Mesendoderm (in vitro differentiated cells): ENCODE results near the gene EYA2.

Experiments used
- DNase-seq: peaks from one replicate; pipeline ENCODE4 v3.0.0; 2013
- H2AK5ac ChIP-seq: 2 replicates; pipeline ENCODE4 v1.6.1; 2013; ENCODE audit warnings: low read length, inconsistent platforms
- H2BK120ac ChIP-seq: 2 replicates; pipeline ENCODE4 v1.6.1; 2013; ENCODE audit warnings: low read depth, mild to moderate bottlenecking, low read length, moderate library complexity, mixed read lengths
- H2BK15ac ChIP-seq: replicated peaks from 2 replicates; pipeline ENCODE4 v1.6.1; 2013; ENCODE audit warnings: low read depth, mild to moderate bottlenecking, moderate library complexity
- H2BK5ac ChIP-seq: 2 replicates; pipeline ENCODE4 v1.6.1; 2013; ENCODE audit warnings: low read length, inconsistent platforms
- H3K18ac ChIP-seq: 2 replicates; pipeline ENCODE4 v1.6.1; 2013; ENCODE audit warnings: mild to moderate bottlenecking, low read length, mixed read lengths
- H3K23ac ChIP-seq: one replicate; pipeline ENCODE4 v1.6.1; 2013; ENCODE audit warnings: low read length
- H3K27ac ChIP-seq: 2 replicates; pipeline ENCODE4 v1.5.1; 2013; ENCODE audit warnings: low read depth, mild to moderate bottlenecking, inconsistent platforms, low read length, moderate library complexity
- H3K27me3 ChIP-seq: 2 replicates; pipeline ENCODE4 v1.6.1; 2013; ENCODE audit warnings: low read length, control low read depth, mild to moderate bottlenecking, inconsistent platforms; ENCODE audit not compliant: insufficient read depth, poor library complexity
- H3K36me3 ChIP-seq: 2 replicates; pipeline ENCODE4 v1.6.1; 2013; ENCODE audit warnings: low read length, inconsistent platforms; ENCODE audit not compliant: control insufficient read depth, insufficient read depth
- H3K4ac ChIP-seq: one replicate; pipeline ENCODE4 v1.6.1; 2013; ENCODE audit warnings: low read depth, mild to moderate bottlenecking, low read length, moderate library complexity
- H3K4me1 ChIP-seq: 2 replicates; pipeline ENCODE4 v1.6.1; 2013; ENCODE audit warnings: low read depth, low read length, inconsistent platforms; ENCODE audit not compliant: control insufficient read depth
- H3K4me2 ChIP-seq: 2 replicates; pipeline ENCODE4 v1.6.1; 2013; ENCODE audit warnings: low read length
- H3K4me3 ChIP-seq: 2 replicates; pipeline ENCODE4 v1.5.1; 2013; ENCODE audit warnings: mild to moderate bottlenecking, low read length
- H3K56ac ChIP-seq: one replicate; pipeline ENCODE4 v1.6.1; 2013; ENCODE audit warnings: low read length
- H3K79me1 ChIP-seq: 2 replicates; pipeline ENCODE4 v1.6.1; 2013; ENCODE audit warnings: low read length, inconsistent platforms
- H3K79me2 ChIP-seq: 2 replicates; pipeline ENCODE4 v1.6.1; 2013; ENCODE audit warnings: mild to moderate bottlenecking, low read length; ENCODE audit not compliant: control insufficient read depth, insufficient read depth
- H3K9ac ChIP-seq: 2 replicates; pipeline ENCODE4 v1.6.1; 2013; ENCODE audit warnings: low read length, inconsistent platforms
- H4K5ac ChIP-seq: one replicate; pipeline ENCODE4 v1.6.1; 2013; ENCODE audit warnings: low read length
- H4K8ac ChIP-seq: one replicate; pipeline ENCODE4 v1.6.1; 2013; ENCODE audit warnings: low read depth, mild to moderate bottlenecking, control low read depth, low read length, moderate library complexity
- WGBS: extraction: QIAGEN DNeasy Blood & Tissue Kit; methylation state at CpG from one replicate; pipeline ENCODE4 v1.1.7; 2013; ENCODE audit warnings: low lambda C conversion rate, missing lambda C conversion rate; ENCODE audit not compliant: insufficient coverage; ENCODE audit errors: extremely low coverage; 5-methylcytosine and 5-hydroxymethylcytosine counted together

The EYA2 gene

DNA sequence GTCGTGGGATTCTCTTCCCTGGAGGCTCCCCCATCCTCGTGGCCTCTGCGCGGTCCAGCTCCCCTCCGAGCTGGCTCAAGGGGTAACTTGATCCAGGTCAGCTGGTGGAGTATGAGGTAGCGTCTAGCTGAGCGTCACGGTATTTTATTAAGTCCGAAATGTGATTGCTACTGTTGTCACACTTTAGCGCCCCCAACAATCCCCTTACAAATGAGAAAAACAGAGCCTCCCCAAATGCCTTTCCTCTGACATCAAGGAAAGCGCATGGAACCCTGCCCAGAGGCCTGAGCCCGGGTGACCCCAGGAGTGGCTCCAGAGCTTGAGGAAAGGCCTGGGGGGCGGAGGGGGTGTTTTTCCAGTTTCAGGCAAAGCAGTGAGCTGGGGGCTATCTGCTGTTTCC lies 269.5 kb downstream of the EYA2 start:
- Histone ChIP-seq H4K5ac (no peak overlapping the region), H3K79me1 (no peaks in the 10 kb centered on the region), H3K23ac (no peak overlapping the region), H3K27me3 (no peaks in the 10 kb centered on the region), H3K56ac (no peak overlapping the region), H3K4me3 (no peak overlapping the region), H3K79me2 (no peaks in the 10 kb centered on the region), H3K4me2 (no peak overlapping the region), H2BK120ac (no peak overlapping the region), H3K4ac (no peak overlapping the region), H3K27ac (no peak overlapping the region), H3K9ac (no peak overlapping the region), H3K4me1 (no peaks in the 10 kb centered on the region), H4K8ac (no peak overlapping the region), H2AK5ac (no peak overlapping the region), H3K18ac (no peak overlapping the region), H2BK5ac (no peak overlapping the region), H3K36me3 (no peaks in the 10 kb centered on the region), H2BK15ac (no peak overlapping the region)
- DNase-seq: no peak
- WGBS: no CpG with 5 or more reads among the region's 13 CpGs

DNA sequence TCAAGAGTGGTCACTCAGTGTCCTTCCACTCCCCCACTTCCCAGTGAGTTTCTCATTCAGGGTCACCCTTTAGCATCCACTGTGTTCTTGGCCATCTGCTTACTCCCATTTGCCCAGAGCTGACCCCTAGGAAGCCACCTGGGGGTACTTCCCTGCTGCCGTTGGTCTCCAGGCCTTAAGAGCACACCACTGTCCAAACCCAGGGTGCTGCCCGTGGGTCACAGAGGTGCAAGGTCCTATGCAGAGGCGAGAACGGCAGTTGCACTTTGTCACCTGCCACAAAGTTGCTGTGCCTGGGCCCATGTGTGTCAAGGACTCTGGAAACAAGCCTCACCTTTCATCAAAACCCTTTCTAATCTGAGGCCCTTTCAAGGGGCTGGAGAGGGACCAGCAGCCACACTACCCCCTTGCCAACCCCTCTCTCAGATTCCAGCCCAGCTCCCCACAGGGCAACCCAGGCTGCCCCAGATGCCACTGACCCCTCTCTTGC lies 270.8 kb downstream of the EYA2 start:
- Histone ChIP-seq H3K4me3 (no peak overlapping the region), H4K5ac (no peak overlapping the region), H3K79me2 (no peaks in the 10 kb centered on the region), H3K23ac (no peak overlapping the region), H3K36me3 (no peaks in the 10 kb centered on the region), H3K18ac (no peak overlapping the region), H3K27me3 (no peaks in the 10 kb centered on the region), H3K27ac (no peak overlapping the region), H3K56ac (no peak overlapping the region), H2AK5ac (no peak overlapping the region), H3K9ac (no peak overlapping the region), H3K4me2 (no peak overlapping the region), H2BK120ac (no peak overlapping the region), H3K79me1 (no peaks in the 10 kb centered on the region), H2BK5ac (no peak overlapping the region), H4K8ac (no peak overlapping the region), H3K4ac (no peak overlapping the region), H3K4me1 (no peaks in the 10 kb centered on the region), H2BK15ac (no peak overlapping the region)
- no peak for DNase-seq
- WGBS: no CpG with 5 or more reads among the region's 4 CpGs

DNA sequence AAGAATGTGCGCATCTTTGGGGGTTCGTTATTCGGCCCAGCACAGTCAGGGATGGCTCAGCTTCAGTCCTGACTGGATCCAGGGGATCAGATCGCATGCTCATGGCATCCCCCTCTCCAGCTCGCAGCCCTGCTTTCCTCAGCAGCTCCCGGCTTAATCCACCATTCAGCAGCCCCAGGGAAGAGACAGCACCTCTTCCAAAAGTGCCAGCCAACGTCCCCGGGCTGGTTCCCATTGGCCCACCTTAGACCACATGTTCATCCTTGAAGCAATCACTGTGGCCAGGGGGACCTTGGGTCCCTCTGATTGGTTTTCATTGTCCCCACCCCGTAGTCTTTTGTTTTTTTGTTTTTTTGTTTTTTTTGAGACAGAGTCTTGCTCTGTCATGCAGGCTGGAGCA lies 273.2 kb downstream of the EYA2 start:
- Histone ChIP-seq H4K8ac (no peak overlapping the region), H3K4me2 (no peak overlapping the region), H3K4ac (no peak overlapping the region), H3K18ac (no peak overlapping the region), H3K36me3 (no peaks in the 10 kb centered on the region), H3K27ac (no peak overlapping the region), H2BK15ac (no peak overlapping the region), H2BK120ac (no peak overlapping the region), H3K4me3 (no peak overlapping the region), H3K79me1 (no peaks in the 10 kb centered on the region), H3K9ac (no peak overlapping the region), H3K79me2 (no peaks in the 10 kb centered on the region), H3K23ac (no peak overlapping the region), H2BK5ac (no peak overlapping the region), H2AK5ac (no peak overlapping the region), H3K4me1 (no peaks in the 10 kb centered on the region), H3K27me3 (no peaks in the 10 kb centered on the region), H4K5ac (no peak overlapping the region), H3K56ac (no peak overlapping the region)
- no CpG with 5 or more reads among the region's 9 CpGs for WGBS
- DNase-seq: peak; percentile 36

DNA sequence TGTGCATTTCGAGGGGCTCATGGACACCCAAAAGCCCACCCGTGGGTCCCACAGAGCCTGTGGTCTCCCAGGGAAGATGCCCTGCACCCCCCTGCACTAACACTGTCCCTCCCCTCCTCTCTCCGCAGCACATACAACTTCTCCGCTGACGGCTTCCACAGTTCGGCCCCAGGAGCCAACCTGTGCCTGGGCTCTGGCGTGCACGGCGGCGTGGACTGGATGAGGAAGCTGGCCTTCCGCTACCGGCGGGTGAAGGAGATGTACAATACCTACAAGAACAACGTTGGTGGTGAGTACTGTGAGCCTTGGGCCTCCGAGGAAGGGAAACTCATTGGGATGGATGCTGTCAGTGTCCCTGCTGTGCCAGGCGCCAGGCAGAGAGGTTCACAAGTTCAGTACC lies 277.9 kb downstream of the EYA2 start:
- no peaks in the 10 kb centered on the region for H3K4me1 ChIP-seq
- no peak overlapping the region for H4K8ac ChIP-seq
- no peaks in the 10 kb centered on the region for H3K79me1 ChIP-seq
- no peak overlapping the region for H4K5ac ChIP-seq
- DNase-seq: no peak
- H3K4me3 ChIP-seq: no peak overlapping the region
- H3K23ac ChIP-seq: no peak overlapping the region
- no peak overlapping the region for H3K4ac ChIP-seq
- no peaks in the 10 kb centered on the region for H3K27me3 ChIP-seq
- no peaks in the 10 kb centered on the region for H3K36me3 ChIP-seq
- H3K18ac ChIP-seq: no peak overlapping the region
- H3K4me2 ChIP-seq: no peak overlapping the region
- H3K56ac ChIP-seq: no peak overlapping the region
- no peak overlapping the region for H2BK5ac ChIP-seq
- no peaks in the 10 kb centered on the region for H3K79me2 ChIP-seq
- no peak overlapping the region for H3K27ac ChIP-seq
- WGBS: no CpG with 5 or more reads among the region's 16 CpGs
- no peak overlapping the region for H2AK5ac ChIP-seq
- no peak overlapping the region for H2BK15ac ChIP-seq
- no peak overlapping the region for H2BK120ac ChIP-seq
- H3K9ac ChIP-seq: no peak overlapping the region

DNA sequence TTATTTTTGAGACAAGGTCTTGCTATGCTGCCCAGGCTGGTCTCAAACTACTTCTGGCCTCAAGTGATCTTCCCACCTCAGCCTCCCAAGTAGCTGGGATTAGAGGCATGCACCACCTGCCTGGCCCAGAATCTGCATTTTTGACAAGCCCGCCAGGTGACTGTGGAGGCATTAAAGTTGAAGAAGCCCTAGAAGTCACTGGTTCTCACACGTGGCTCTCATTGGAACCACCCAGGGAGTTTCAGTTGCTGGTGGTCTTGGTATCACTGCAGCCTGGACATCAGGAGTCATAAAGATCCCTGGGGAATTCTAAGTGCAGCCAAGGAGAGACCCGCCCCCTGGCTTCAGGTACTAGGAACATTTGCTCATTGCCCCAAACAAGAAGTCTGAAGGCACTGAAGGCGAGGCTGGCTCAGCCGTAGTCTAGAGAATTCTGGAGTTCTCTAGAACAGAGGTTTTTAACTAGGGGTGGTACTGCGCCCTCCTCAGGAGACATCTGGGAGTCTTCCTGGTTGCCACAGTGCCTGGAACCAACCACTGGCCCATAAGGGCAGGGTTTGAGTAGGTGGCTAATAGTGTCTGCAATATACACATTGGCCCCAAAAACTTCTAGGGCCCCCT lies 279.1 kb downstream of the EYA2 start:
- H2BK15ac ChIP-seq: no peak overlapping the region
- H4K5ac ChIP-seq: no peak overlapping the region
- no peaks in the 10 kb centered on the region for H3K4me1 ChIP-seq
- H2BK5ac ChIP-seq: no peak overlapping the region
- H3K79me1 ChIP-seq: no peaks in the 10 kb centered on the region
- H3K36me3 ChIP-seq: no peaks in the 10 kb centered on the region
- H3K9ac ChIP-seq: no peak overlapping the region
- H2BK120ac ChIP-seq: no peak overlapping the region
- H4K8ac ChIP-seq: no peak overlapping the region
- no peak overlapping the region for H3K56ac ChIP-seq
- WGBS: no CpG with 5 or more reads among the region's 6 CpGs
- H2AK5ac ChIP-seq: no peak overlapping the region
- H3K27ac ChIP-seq: no peak overlapping the region
- no peak overlapping the region for H3K4ac ChIP-seq
- H3K4me3 ChIP-seq: no peak overlapping the region
- peak; percentile 34 for DNase-seq
- H3K18ac ChIP-seq: no peak overlapping the region
- no peak overlapping the region for H3K23ac ChIP-seq
- H3K4me2 ChIP-seq: no peak overlapping the region
- H3K27me3 ChIP-seq: no peaks in the 10 kb centered on the region
- no peaks in the 10 kb centered on the region for H3K79me2 ChIP-seq
